Thyroid gland (tissue), 4 donors: ENCODE data around the gene DOCK1. TPM values are rescaled to one million over a fixed set of nuclear protein-coding genes. Genes with fewer than 3 reads are reported as not detected.

Experiments used
- DNase-seq, 2 donors: peaks; one replicate each; pipeline ENCODE4 v3.0.0-alpha.2; 2019
- H3K27ac ChIP-seq, 3 donors: fragments of 200-600 bp; sonication (generic); 1 replicate in 2 of 3; 2 replicates in 1 of 3; pipeline ENCODE4 v1.5.1; 2016 to 2019; ENCODE audit warnings: mild to moderate bottlenecking in 1 of 3, moderate library complexity in 1 of 3
- H3K27me3 ChIP-seq: fragments of 200-600 bp; sonication (generic); one replicate; pipeline ENCODE4 v1.5.1; 2019
- H3K36me3 ChIP-seq, 2 donors: fragments of 200-600 bp; sonication (generic); one replicate each; pipeline ENCODE4 v1.5.1; 2016 to 2019
- H3K4me1 ChIP-seq, 2 donors: fragments of 200-600 bp; sonication (generic); one replicate each; pipeline ENCODE4 v1.5.1; 2017 to 2019
- H3K4me3 ChIP-seq, 3 donors: fragments of 200-600 bp; sonication (generic); replicated peaks in 1 of 3; 1 replicate in 2 of 3; 2 replicates in 1 of 3; pipeline ENCODE4 v1.5.1; 2016; ENCODE audit warnings: mild to moderate bottlenecking in 1 of 3
- H3K9me3 ChIP-seq: fragments of 200-600 bp; sonication (generic); one replicate; pipeline ENCODE4 v1.5.1; 2017
- POLR2A ChIP-seq, 2 donors: fragments of 450-650 bp; IDR thresholded peaks; one replicate each; pipeline ENCODE4 v1.6.1; 2017; ENCODE audit warnings: antibody characterized with exemption in 2 of 2, mild to moderate bottlenecking in 2 of 2, moderate library complexity in 1 of 2
- WGBS, 2 donors: methylation state at CpG; one replicate each; pipeline ENCODE4 v1.1.5; 2017; 5-methylcytosine and 5-hydroxymethylcytosine counted together
- intact Hi-C: fragments of 100-400 bp; cut with DNase I; formaldehyde crosslinking; loops from one replicate; pipeline ENCODE4 v1.15.1; 2023
- total RNA-seq, 4 donors: library from RNA; depleted of rRNA; stranded (reverse); fragments of >200 nt; gene quantifications; one replicate each; pipeline ENCODE4 v1.2.3, GENCODE V29; 2016
- TF ChIP-seq, protein P1 (sequence below), 6 experiments: fragments of 200-600 bp in 3 of 6; fragments of 450-650 bp in 3 of 6; sonication (generic) in 3 of 6; IDR thresholded peaks; one replicate each; pipeline ENCODE4 v1.5.1; 2016 to 2019; ENCODE audit warnings: antibody characterized with exemption in 6 of 6, mild to moderate bottlenecking in 2 of 6, inconsistent platforms in 1 of 6, moderate library complexity in 1 of 6

The DOCK1 gene
- total RNA-seq, 4 donors from 2014 or later: 89.7 to 217 (median 112) TPM

DNA sequence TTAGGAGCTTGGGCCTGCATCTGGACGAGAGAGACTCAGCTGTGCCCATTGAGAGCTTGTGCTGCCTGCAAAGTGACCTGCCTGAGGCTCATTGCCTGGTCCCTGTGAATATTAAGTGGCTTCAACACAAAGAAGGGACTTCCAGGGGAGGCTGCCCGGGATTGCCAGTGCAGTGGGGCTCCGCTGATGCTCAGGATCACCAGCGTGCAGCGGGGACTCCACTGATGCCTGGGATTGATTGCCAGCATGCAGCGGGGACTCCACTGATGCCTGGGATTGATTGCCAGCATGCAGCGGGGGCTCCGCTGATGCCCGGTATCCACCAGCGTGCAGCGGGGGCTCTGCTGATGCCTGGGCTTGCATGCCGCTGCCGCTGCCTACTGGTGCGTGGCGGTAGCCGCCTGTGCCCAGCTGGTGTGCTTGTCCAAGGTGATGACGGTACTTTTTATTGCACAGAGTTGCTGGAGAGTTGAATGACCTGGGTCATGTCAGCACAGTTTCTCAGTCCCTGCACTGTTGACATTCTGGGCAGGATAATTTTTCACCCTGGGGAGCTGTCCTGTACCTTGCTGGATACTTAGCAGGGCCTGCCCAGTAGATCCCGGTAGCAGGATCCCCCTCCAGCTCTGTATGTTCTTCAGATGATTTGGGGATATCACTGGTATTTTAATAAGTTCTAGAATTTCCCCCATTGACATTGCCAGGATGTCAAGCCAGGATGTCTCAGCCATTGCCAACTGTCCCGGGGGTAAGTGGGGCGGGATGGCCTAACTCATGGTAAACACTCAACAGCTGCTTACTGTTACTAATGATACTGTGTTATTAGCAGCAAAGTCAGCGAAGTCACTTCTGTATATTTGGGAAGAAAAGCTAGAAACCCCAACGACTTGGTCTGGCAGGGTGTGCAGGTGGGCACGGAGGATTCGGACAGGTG is 13.0 kb downstream of the DOCK1 start:
- no peaks in the 10 kb centered on the region for H3K36me3 ChIP-seq
- peak; percentile 40 to 60 for DNase-seq
- H3K9me3 ChIP-seq: no peaks in the 10 kb centered on the region
- 60 to 85% methylated on average over 12 to 22 of the region's 24 CpGs for WGBS, 2 donors
- H3K4me1 ChIP-seq: peaks cover 23 to 33% of the 10 kb centered on the region in 2 donors
- peak overlapping the region; percentile 32 to 69 (median 63) for H3K27ac ChIP-seq
- no peaks in the 10 kb centered on the region for H3K27me3 ChIP-seq
- no peak overlapping the region for H3K4me3 ChIP-seq
- TF ChIP-seq POLR2A (IDR thresholded peaks at IDR 0.05): no peak
- TF ChIP-seq, protein P1, sequence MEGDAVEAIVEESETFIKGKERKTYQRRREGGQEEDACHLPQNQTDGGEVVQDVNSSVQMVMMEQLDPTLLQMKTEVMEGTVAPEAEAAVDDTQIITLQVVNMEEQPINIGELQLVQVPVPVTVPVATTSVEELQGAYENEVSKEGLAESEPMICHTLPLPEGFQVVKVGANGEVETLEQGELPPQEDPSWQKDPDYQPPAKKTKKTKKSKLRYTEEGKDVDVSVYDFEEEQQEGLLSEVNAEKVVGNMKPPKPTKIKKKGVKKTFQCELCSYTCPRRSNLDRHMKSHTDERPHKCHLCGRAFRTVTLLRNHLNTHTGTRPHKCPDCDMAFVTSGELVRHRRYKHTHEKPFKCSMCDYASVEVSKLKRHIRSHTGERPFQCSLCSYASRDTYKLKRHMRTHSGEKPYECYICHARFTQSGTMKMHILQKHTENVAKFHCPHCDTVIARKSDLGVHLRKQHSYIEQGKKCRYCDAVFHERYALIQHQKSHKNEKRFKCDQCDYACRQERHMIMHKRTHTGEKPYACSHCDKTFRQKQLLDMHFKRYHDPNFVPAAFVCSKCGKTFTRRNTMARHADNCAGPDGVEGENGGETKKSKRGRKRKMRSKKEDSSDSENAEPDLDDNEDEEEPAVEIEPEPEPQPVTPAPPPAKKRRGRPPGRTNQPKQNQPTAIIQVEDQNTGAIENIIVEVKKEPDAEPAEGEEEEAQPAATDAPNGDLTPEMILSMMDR (IDR thresholded peaks at IDR 0.05): no peak
- intact Hi-C loops: no loop called here

DNA sequence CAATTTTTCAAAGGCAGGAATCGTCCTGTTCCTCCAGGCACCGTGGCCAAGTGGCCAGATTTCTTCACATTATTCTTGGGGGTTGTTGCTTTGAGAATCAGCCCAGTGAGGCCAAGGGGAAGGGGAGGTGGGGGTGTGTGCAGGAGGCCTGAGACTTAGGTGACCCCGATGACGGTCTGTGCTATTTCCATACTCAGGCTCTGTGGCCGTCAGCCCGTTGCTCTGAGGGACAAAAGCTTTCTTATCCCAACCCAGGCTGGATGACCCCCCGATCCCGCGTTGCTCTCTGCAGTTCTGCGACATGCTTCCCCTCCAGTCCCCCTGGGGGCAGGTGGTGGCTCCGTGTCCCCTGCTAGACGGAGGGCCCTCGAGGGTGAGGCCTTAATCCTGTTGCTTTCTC is 14.2 kb downstream of the DOCK1 start:
- no peaks in the 10 kb centered on the region for H3K36me3 ChIP-seq
- H3K4me1 ChIP-seq: peaks cover 24 to 38% of the 10 kb centered on the region in 2 donors
- H3K27me3 ChIP-seq: no peaks in the 10 kb centered on the region
- H3K4me3 ChIP-seq: no peak overlapping the region
- peak; percentile 40 to 45 for DNase-seq
- intact Hi-C loops: no loop called here
- 66 to 70% methylated on average over 13 of the region's 13 CpGs for WGBS, 2 donors
- TF ChIP-seq, protein P1 (IDR thresholded peaks at IDR 0.05): no peak
- no peak for TF ChIP-seq POLR2A (IDR thresholded peaks at IDR 0.05)
- peak overlapping the region in 1 of 3 donors; percentile 8 for H3K27ac ChIP-seq
- no peaks in the 10 kb centered on the region for H3K9me3 ChIP-seq

DNA sequence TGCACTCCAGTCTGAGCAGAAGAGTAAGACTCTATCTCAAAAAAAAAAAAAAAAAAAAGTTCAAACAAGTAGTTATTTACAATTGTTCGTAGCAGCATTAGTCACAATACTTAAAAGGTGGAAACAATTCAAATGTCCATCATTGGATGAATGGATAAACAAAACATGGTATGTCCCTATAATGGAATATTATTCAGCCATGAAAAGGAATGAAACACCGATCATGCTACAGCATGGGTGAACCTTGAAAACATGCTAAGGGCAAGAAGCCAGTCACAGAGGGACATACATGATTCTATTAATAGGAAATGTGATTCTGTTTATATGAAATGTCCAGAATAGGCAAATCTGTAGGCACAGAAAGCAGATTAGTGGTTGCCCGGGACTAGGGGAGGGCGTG is 15.9 kb downstream of the DOCK1 start:
- intact Hi-C loops: no loop called here
- Histone ChIP-seq H3K36me3 (no peaks in the 10 kb centered on the region), H3K4me3 (no peak overlapping the region), H3K27ac (no peak overlapping the region), H3K9me3 (no peaks in the 10 kb centered on the region), H3K27me3 (no peaks in the 10 kb centered on the region), H3K4me1 (peaks cover 30 to 48% of the 10 kb centered on the region in 2 donors)
- TF ChIP-seq, protein P1 (IDR thresholded peaks at IDR 0.05): no peak
- no peak for TF ChIP-seq POLR2A (IDR thresholded peaks at IDR 0.05)
- WGBS, 2 donors: 95% methylated on average over 4 of the region's 4 CpGs
- DNase-seq: no peak

DNA sequence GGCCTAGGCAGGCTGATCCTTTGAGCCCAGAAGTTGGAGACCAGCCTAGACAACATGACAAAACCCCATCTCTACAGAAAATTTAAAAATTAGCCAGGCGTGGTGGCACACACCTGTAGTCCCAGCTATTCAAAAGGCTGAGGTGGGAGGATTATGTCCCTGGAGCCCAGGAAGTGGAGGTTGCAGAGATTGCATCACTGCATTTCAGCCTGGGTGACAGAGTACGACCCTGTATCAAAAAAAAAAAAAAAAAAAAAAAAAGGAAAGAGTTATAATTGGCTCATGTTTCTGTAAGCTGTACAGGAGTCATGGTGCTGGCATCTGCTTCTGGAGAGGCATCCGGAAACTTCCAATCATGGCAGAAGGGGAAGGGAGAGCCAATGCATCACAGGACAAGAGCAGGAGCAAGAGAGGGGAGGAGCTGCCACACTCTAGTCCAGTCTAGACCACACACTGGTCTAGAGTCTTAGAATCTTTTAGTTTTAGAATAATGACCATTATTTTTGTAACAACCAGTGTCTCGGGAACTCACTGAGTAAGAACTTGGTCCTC is 16.8 kb downstream of the DOCK1 start:
- Histone ChIP-seq H3K36me3 (no peaks in the 10 kb centered on the region), H3K9me3 (no peaks in the 10 kb centered on the region), H3K4me3 (no peak overlapping the region), H3K27ac (no peak overlapping the region), H3K27me3 (no peaks in the 10 kb centered on the region), H3K4me1 (peaks cover 28 to 43% of the 10 kb centered on the region in 2 donors)
- DNase-seq: no peak
- 74 to 95% methylated on average over 4 of the region's 4 CpGs for WGBS, 2 donors
- TF ChIP-seq, protein P1 (IDR thresholded peaks at IDR 0.05): no peak
- no peak for TF ChIP-seq POLR2A (IDR thresholded peaks at IDR 0.05)
- intact Hi-C loops: no loop called here
